Caco-2 (cell line): ENCODE data around the gene PTPN14. TPM values are rescaled to one million over a fixed set of nuclear protein-coding genes. Genes with fewer than 3 reads are reported as not detected.

Source experiments
- BruUV-seq: library from RNA; stranded (reverse); fragments of 400-500 nt; replicated peaks from 2 replicates; lab custom pipeline; 2021; lab: Mats Ljungman, UMichigan
- CTCF ChIA-PET: fragments of 300-600 bp; sonication (Branson Sonifier 250); formaldehyde crosslinking; loops from one replicate; lab custom pipeline; 2022; ENCODE audit warnings: antibody characterized with exemption; lab: Charles Lee
- POLR2A ChIA-PET: fragments of 300-600 bp; sonication (Branson Sonifier 250); formaldehyde crosslinking; loops from one replicate; lab custom pipeline; 2022; ENCODE audit warnings: antibody characterized with exemption; lab: Charles Lee
- DNase-seq, 2 experiments: peaks; one replicate each; pipeline versions ENCODE4 v3.0.0 to v3.0.0-alpha.2; 2020 to 2022
- H3K27me3 ChIP-seq: replicated peaks from 2 replicates; pipeline ENCODE4 v1.6.0; 2011; ENCODE audit warnings: low read length; ENCODE audit not compliant: control insufficient read depth, insufficient read depth
- H3K36me3 ChIP-seq: 2 replicates; pipeline ENCODE4 v1.5.1; 2011; ENCODE audit warnings: low read length; ENCODE audit not compliant: control insufficient read depth, insufficient read depth
- H3K4me1 ChIP-seq: fragments of 250-450 bp; sonication (Bioruptor Pico); 2 replicates; pipeline ENCODE4 v1.5.1; 2020; ENCODE audit warnings: mild to moderate bottlenecking
- H3K4me3 ChIP-seq: 2 replicates; pipeline ENCODE4 v1.5.1; 2011; ENCODE audit warnings: low read depth, mild to moderate bottlenecking, control low read depth, low read length
- H3K9me3 ChIP-seq: fragments of 250-450 bp; sonication (Bioruptor Pico); 2 replicates; pipeline ENCODE4 v1.5.1; 2020; ENCODE audit warnings: mild to moderate bottlenecking, moderate library complexity
- H3K27ac Mint-ChIP-seq: one replicate; pipeline ENCODE4 v1.8.0; 2022; ENCODE audit warnings: mixed read lengths; ENCODE audit not compliant: unreplicated experiment
- H3K27me3 Mint-ChIP-seq: one replicate; pipeline ENCODE4 v1.8.0; 2022; ENCODE audit warnings: mixed read lengths; ENCODE audit not compliant: insufficient read depth, unreplicated experiment
- H3K36me3 Mint-ChIP-seq: one replicate; pipeline ENCODE4 v1.8.0; 2022; ENCODE audit warnings: mild to moderate bottlenecking, mixed read lengths; ENCODE audit not compliant: insufficient read depth, unreplicated experiment
- H3K4me1 Mint-ChIP-seq: one replicate; pipeline ENCODE4 v1.8.0; 2022; ENCODE audit warnings: low read depth, mixed read lengths; ENCODE audit not compliant: unreplicated experiment
- H3K4me3 Mint-ChIP-seq: one replicate; pipeline ENCODE4 v1.8.0; 2022; ENCODE audit warnings: mild to moderate bottlenecking, moderate library complexity, mixed read lengths; ENCODE audit not compliant: unreplicated experiment
- H3K9me3 Mint-ChIP-seq: one replicate; pipeline ENCODE4 v1.8.0; 2022; ENCODE audit warnings: mixed read lengths; ENCODE audit not compliant: unreplicated experiment
- CTCF ChIP-seq, 2 experiments: fragments of 200-600 bp in 1 of 2; IDR thresholded peaks; 1 replicate in 1 of 2; 2 replicates in 1 of 2; pipeline versions ENCODE4 v1.5.1 to v1.8.0; 2011 to 2022; ENCODE audit warnings: antibody characterized with exemption in 1 of 2, control low read depth in 1 of 2, inconsistent platforms in 1 of 2, low read depth in 1 of 2, low read length in 1 of 2, mild to moderate bottlenecking in 1 of 2, moderate library complexity in 1 of 2; ENCODE audit not compliant: insufficient read depth in 1 of 2, severe bottlenecking in 1 of 2, unreplicated experiment in 1 of 2
- intact Hi-C: fragments of 100-400 bp; cut with micrococcal nuclease; formaldehyde crosslinking; loops from one replicate; pipeline ENCODE4 v1.10.0; 2022; ENCODE audit not compliant: unreplicated experiment
- total RNA-seq: library from RNA; stranded (reverse); gene quantifications from 2 replicates; pipeline ENCODE4 v1.2.3, GENCODE V29; 2022

Gene PTPN14
- total RNA-seq, 1 experiment from 2014 or later = 103 TPM

- POLR2A ChIA-PET = interaction anchor here (0.8 kb wide), 1 partner anchor 97 kb away, joined by 3 read pairs; the partner anchor contains the start of gene PTPN14
- Mint-ChIP-seq H3K27ac (peak overlapping the region; percentile 15), H3K36me3 (peaks cover 49% of the 10 kb centered on the region)
Measured at GRCh38 chr1:214454569-214455396, 96.6 kb downstream of the PTPN14 start.

GRCh38 chr1:214453109-214453722 is 98.2 kb downstream of the PTPN14 start:
- Histone ChIP-seq H3K4me1 (peaks cover 46% of the 10 kb centered on the region), H3K4me3 (no peak overlapping the region), H3K27me3 (no peaks in the 10 kb centered on the region), H3K36me3 (peaks cover 3% of the 10 kb centered on the region; the same call in 1 of the 2 replicates), H3K9me3 (no peaks in the 10 kb centered on the region)
- no peak for DNase-seq
- H3K36me3 Mint-ChIP-seq = peaks cover 48% of the 10 kb centered on the region
- H3K27ac Mint-ChIP-seq = peak overlapping the region; percentile 45
- BruUV-seq = no TSS peak
- intact Hi-C loops = no loop called here
- CTCF ChIA-PET = no interaction called here
- no peak for TF ChIP-seq CTCF (IDR thresholded peaks at IDR 0.05; ENCODE audit: insufficient read depth in 1 of 2, low read depth in 1 of 2, low read length in 1 of 2, severe bottlenecking in 1 of 2, unreplicated experiment in 1 of 2)
- POLR2A ChIA-PET = no interaction called here
- no peaks in the 10 kb centered on the region for H3K9me3 Mint-ChIP-seq
- H3K4me3 Mint-ChIP-seq = no peak overlapping the region
- no peaks in the 10 kb centered on the region for H3K27me3 Mint-ChIP-seq
- peaks cover 25% of the 10 kb centered on the region for H3K4me1 Mint-ChIP-seq

More at GRCh38 chr1:214454569-214455396, 96.6 kb downstream of the PTPN14 start:
- Mint-ChIP-seq H3K9me3 (no peaks in the 10 kb centered on the region), H3K4me1 (peaks cover 25% of the 10 kb centered on the region), H3K4me3 (no peak overlapping the region), H3K27me3 (no peaks in the 10 kb centered on the region)
- no peak for DNase-seq
- no TSS peak for BruUV-seq
- CTCF ChIA-PET = no interaction called here
- TF ChIP-seq CTCF (IDR thresholded peaks at IDR 0.05; ENCODE audit: insufficient read depth in 1 of 2, low read depth in 1 of 2, low read length in 1 of 2, severe bottlenecking in 1 of 2, unreplicated experiment in 1 of 2) = no peak
- no peaks in the 10 kb centered on the region for H3K9me3 ChIP-seq
- no peaks in the 10 kb centered on the region for H3K27me3 ChIP-seq
- H3K36me3 ChIP-seq = peaks cover 3% of the 10 kb centered on the region; the same call in 1 of the 2 replicates
- intact Hi-C loops = no loop called here
- H3K4me3 ChIP-seq = no peak overlapping the region
- H3K4me1 ChIP-seq = peaks cover 38% of the 10 kb centered on the region

- CTCF ChIA-PET = no interaction called here
- H3K27me3 Mint-ChIP-seq = no peaks in the 10 kb centered on the region
Measured at GRCh38 chr1:214452152-214452784, 99.1 kb downstream of the PTPN14 start.

More at GRCh38 chr1:214452152-214452784, 99.1 kb downstream of the PTPN14 start:
- Mint-ChIP-seq H3K9me3 (no peaks in the 10 kb centered on the region), H3K27ac (peak overlapping the region; percentile 45), H3K36me3 (peaks cover 57% of the 10 kb centered on the region), H3K4me3 (no peak overlapping the region), H3K4me1 (peaks cover 35% of the 10 kb centered on the region)
- Histone ChIP-seq H3K36me3 (peaks cover 3% of the 10 kb centered on the region; the same call in 1 of the 2 replicates), H3K4me1 (peaks cover 48% of the 10 kb centered on the region), H3K27me3 (no peaks in the 10 kb centered on the region), H3K9me3 (no peaks in the 10 kb centered on the region), H3K4me3 (no peak overlapping the region)
- DNase-seq = no peak
- intact Hi-C loops = no loop called here
- POLR2A ChIA-PET = no interaction called here
- no TSS peak for BruUV-seq
- TF ChIP-seq CTCF (IDR thresholded peaks at IDR 0.05; ENCODE audit: insufficient read depth in 1 of 2, low read depth in 1 of 2, low read length in 1 of 2, severe bottlenecking in 1 of 2, unreplicated experiment in 1 of 2) = peak in 1 of 2 experiments; percentile 37
